GM18873 (cell line): ENCODE measurements around the gene PRC1.
"Not testable (repeated sequence)": the region's sequence is repeated elsewhere in the genome, so short reads cannot be mapped to it uniquely, and the experiment has no call there.

Experiments used
- ATAC-seq: cut with Tn5 transposase; IDR thresholded peaks from one replicate; pipeline ENCODE4 v1.9.1; 2021; ENCODE audit warnings: mild to moderate bottlenecking, moderate library complexity, moderate number of reproducible peaks; ENCODE audit not compliant: unreplicated experiment, low FRiP score

The PRC1 gene

GRCh38 chr15:90934949-90935751 is 59.2 kb downstream of the PRC1 start, which contains the start of gene UNC45A:
Gene UNC45A, plus strand, starts transcription at chr15:90935285. Its CDS starts 40 bp downstream, at chr15:90935325.
- peak; percentile 41 for ATAC-seq

- no peak for ATAC-seq
These were observed 59.9 kb downstream of the PRC1 start for GRCh38 chr15:90934256-90934948.

- no peak for ATAC-seq
These were observed 61.0 kb downstream of the PRC1 start for GRCh38 chr15:90933301-90933700.

GRCh38 chr15:90932660-90932991 is 61.7 kb downstream of the PRC1 start:
- no peak for ATAC-seq

DNA sequence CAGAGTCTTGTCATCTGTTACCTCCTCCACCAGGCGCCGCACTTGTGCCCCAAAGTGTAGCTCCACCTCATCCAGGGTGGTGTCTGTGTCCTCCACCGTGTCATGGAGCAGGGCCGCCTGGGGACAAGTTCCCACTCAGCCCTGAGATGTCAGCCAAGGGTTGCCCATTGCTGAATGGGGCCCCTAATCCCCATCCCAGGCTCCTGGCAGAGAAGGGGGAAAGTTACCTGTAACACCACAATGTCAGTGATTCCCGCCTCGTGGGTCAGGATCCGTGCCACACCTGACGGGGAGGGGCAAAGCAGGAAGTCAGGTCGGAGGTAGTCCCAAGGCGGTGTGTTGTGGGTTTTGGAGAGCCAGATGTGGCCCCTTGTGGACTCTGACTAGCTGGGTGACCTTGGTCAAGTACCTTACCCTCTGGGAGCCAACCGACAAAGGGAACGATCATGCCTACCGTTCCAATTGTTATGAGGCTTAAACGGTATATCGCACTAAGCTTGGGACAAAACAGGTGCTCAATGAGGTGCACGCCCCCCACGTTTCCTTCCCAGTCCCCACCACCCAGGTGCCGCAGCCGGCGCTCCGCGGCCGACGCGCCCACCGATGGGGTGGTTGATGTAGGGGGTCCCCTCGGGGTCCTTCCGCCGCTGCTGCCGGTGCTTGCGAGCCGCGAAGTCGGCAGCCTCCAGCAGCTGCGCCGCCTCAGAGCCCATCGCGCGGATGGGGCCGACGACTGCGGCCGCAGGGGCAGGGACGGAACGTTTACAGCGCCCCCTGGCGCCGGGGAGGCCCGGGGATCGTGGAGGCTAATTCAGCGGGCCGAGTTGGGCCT is 62.3 kb downstream of the PRC1 start, which contains the start of gene HDDC3:
TSS of gene HDDC3 (minus strand) at position 722 of the 832 bp plus-strand sequence. CDS start at position 713, 9 bp downstream.
- peak; percentile 48 for ATAC-seq

GRCh38 chr15:90931575-90931827 is 62.8 kb downstream of the PRC1 start:
- ATAC-seq = no peak

DNA sequence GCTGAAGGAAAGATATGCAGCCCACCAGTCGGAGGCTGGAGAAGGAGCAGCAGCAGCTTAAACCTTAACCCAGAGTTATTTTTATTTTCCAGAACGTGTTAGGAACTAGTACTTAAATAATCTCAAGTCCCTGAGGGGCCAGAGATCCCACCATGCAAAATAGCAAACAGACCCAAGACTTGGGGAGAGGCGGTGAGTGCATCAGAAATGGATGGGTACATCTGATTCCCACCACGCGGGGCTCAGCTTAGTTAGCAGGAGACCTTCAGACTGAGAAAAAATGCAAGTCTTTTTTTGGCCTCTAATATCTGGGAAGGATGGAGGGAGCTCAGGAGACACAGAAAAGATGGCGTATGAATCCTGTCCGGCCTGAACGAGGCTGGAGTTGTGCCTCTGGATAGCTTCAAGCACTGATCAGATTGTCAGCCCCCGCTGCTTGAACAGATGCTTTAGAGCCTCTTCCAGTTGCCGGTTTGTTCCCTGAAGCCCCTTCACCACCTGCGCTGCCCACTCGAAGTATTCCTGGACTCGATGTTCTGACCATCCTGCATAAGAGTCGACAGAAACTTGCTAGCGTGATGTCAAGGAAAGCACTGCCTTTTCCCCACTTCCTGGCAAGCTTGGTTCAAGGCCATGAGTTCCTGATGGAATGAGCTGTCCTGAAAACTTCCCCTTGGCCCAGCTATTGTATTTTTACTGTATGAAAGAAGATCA is 63.3 kb downstream of the PRC1 start:
- no peak for ATAC-seq

DNA sequence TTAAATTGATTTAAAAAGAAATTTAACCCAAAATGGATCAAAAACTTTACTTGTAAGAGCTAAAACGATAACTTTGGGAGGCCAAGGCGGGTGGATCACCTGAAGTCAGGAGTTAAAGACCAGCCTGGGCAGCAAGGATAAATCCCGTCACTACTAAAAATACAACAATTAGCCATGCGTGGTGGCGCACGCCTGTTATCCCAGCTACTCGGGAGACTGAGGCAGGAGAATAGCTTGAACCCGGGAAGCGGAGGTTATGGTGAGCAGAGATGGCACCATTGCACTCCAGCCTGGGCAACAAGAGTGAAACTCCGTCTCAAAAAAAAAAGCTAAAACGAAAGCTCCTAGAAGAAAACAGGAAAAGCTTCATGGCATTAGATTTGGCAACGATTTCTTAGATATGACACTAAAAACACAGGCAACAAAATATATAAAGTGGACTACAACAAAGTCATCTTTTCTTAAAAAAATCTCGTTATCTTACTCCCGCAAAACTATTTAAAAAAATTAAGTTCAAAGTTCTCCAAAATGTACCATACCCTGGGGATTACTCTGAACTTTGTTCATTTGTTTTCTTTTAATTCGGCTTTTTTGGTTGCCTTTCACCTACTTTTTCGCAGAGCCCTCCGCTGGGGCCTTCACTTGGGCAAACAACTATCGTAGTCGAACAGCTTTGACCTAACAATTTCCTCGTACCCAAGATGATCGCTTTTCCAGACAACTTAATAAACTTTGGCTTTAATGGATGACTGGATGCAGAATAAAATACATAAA is 64.9 kb downstream of the PRC1 start:
- ATAC-seq = no peak

GRCh38 chr15:90928106-90928505 is 66.2 kb downstream of the PRC1 start:
- ATAC-seq = not testable (repeated sequence)

DNA sequence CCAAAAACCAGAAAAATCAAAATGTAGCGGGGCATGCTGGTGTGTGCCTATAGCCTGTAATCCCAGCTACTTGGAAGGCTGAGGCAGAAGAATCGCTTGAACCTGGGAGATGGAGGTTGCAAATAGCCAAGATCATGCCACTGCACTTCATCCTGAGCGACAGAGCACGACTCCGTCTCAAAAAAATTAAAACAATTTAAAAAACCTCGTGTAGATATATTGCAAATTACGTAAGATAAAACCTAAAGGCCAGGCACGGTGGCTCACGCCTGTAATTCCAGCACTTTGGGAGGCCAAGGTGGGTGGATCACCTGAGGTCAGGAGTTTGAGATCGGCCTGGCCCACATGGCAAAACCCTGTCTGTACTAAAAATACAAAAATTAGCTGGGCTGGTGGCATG is 67.6 kb downstream of the PRC1 start:
- not testable (repeated sequence) for ATAC-seq

DNA sequence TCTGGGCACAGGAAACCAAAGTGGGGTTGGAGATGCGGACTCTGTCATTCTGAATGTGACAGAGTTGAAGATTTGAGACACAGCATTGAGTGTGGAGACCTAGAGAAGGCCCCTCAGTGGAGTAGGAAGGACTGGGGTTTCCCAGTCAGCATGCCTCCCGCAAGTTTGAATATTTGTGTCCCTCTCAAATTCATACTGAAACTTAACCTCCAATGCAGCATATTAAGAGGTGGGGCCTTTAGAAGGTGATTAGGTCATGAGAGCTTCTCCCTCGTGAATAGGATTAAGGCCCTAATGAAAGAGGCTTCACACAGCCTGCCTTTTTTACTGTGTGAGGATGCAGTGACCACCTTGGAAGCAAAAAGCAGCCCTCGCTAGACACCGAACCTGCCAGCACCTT is 70.0 kb downstream of the PRC1 start:
- ATAC-seq = peak; percentile 62

GRCh38 chr15:90922712-90923322 is 71.5 kb downstream of the PRC1 start:
- ATAC-seq = peak; percentile 80

DNA sequence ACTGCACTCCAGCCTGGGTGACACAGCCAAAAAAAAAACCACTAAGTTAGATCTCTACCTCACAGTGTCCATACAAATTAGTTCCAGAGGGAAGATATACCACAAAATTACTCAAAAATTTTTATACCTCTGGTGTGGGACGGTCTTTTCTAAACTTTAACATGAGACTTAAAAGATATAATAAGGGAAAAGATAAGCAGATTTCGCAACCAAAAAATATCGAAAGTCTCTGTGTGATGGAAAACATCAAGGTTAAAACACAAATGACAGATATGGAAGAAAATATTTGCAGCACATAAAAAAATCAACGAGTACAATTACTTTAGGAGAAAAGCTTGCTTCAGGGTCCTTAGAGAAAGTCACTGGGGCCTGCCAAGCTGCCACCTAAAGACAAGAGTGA is 72.4 kb downstream of the PRC1 start:
- ATAC-seq = no peak

DNA sequence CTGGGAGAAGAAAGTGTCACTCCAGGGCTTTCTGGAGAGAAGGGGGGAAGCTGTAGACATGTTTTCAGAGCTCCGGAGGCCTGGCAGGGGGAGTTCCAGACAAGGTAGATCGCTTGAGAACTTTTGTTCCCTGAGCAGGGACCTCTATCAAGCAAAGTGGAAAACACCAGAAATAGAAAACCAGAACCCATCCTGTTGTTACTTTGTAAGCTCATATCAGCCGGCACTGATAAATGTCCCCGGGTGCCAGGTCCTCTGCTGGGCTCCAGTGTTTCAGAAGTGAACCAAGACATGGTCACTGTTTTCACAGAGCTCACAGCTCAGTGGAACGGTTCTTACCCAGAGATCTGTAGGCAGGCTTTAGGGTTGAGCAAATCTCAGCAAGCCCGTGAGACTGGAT is 75.5 kb downstream of the PRC1 start:
- ATAC-seq = no peak

DNA sequence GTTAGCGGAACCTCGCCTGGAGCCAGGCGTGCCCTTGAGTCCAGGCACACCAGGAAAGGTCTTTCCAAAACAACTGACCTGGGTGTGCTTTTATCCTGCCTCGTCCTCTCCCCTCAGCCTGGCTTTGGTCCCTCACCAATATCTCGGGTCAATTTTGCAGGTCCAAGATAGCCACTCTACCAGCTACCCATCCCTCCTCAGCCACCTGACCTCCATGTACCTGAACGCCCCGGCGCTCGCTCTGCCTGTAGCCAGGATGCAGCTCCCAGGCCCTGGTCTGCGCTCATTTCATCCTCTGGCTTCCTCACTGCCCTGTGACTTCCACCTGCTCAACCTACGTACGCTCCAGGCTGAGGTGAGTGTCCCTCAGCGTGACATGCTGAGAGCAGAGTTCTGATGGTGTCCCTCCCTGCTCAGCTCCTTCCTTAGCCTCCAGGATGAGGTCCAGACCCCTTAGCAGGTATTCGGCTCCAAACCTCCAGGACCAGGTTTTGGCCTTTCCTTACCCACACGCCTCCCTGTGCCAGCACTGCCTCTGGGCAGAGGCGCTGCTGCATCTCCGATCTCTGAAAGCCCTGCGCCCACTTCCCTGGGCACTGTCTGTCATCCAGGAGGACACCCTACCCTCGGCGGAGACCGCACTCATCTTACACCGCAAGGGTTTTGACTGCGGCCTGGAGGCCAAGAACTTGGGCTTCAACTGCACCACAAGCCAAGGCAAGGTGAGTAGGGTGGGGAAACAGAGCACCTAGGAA is 76.1 kb downstream of the PRC1 start:
- ATAC-seq = no peak

GRCh38 chr15:90917569-90917968 is 76.8 kb downstream of the PRC1 start:
- ATAC-seq = no peak

- no peak for ATAC-seq
These were observed 77.9 kb downstream of the PRC1 start for GRCh38 chr15:90916461-90916860.
